NCI-H2171 treated with DMSO at 0.1 percent for 48 hours (cell line): ENCODE data around the gene RASIP1.

Experiments
- DNase-seq: peaks from one replicate; lab custom pipeline; 2025; lab: John Stamatoyannopoulos, UW

Gene RASIP1

GRCh38 chr19:48756212-48756611 lies 15.8 kb upstream of the RASIP1 start:
- no peak for DNase-seq

DNA sequence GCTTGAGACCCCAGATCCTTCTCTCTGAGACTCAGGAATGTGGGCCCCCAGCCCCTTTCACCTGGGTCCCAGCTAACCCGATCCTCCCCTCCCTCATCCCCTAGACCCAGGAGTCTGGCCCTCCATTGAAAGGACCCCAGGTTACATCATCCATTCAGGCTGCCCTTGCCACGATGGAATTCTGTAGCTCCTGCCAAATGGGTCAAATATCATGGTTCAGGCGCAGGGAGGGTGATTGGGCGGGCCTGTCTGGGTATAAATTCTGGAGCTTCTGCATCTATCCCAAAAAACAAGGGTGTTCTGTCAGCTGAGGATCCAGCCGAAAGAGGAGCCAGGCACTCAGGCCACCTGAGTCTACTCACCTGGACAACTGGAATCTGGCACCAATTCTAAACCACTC lies 15.4 kb upstream of the RASIP1 start:
- DNase-seq: no peak

DNA sequence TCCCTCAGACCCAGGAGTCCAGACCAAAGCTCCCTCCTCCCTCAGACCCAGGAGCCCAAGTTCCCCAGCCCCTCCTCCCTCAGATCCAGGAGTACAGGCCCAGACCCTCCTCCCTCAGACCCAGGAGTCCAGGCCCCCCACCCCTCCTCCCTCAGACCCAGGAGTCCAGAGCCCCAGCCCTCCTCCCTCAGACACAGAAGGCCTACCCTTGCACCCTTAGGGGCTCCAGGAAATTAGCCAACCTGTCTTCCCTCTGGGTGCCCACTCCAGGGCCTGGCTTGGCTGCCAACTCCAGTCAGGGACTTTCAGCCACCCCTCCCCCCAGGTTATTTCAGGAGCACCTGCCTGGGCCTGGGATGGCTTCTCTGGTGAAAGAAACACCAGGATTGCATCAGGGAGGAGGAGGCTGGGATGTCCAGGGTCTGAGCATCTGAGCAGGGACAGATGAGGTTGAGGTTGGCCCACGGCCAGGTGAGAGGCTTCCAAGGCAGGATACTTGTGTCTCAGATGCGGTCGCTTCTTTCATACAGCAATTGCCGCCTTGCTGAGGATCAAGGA lies 14.8 kb upstream of the RASIP1 start, which contains the start of gene FGF21:
FGF21 (plus strand) TSS at position 441 of the 558 bp plus-strand sequence. CDS start 713 bp downstream, outside the sequence.
- DNase-seq: no peak

- peak; percentile 96 for DNase-seq
Observed at GRCh38 chr19:48752496-48753365, 12.3 kb upstream of the RASIP1 start, which contains the start of gene FUT1. Gene FUT1 (minus strand): TSS chr19:48752641. CDS start chr19:48751281, 1,360 bp downstream.

GRCh38 chr19:48751845-48752495 lies 11.6 kb upstream of the RASIP1 start:
- peak; percentile 53 for DNase-seq

GRCh38 chr19:48750771-48751504 lies 10.5 kb upstream of the RASIP1 start:
- no peak for DNase-seq

DNA sequence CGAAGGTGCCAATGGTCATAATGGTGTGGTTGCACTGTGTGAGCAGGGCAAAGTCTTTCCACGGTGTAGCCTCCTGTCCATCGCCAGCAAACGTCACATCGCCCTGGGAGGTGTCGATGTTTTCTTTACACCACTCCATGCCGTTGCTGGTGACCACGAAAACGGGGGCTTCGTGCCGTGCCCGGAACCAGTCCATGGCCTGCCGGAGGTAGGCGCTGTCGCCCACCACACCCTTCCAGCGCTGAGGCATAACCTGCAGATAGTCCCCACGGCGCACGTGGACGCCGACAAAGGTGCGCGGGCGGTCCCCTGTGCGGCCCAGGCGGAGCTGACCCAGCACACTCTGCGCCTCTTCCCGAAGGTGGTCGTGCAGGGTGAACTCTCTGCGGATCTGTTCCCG lies 9.9 kb upstream of the RASIP1 start:
- DNase-seq: no peak

DNA sequence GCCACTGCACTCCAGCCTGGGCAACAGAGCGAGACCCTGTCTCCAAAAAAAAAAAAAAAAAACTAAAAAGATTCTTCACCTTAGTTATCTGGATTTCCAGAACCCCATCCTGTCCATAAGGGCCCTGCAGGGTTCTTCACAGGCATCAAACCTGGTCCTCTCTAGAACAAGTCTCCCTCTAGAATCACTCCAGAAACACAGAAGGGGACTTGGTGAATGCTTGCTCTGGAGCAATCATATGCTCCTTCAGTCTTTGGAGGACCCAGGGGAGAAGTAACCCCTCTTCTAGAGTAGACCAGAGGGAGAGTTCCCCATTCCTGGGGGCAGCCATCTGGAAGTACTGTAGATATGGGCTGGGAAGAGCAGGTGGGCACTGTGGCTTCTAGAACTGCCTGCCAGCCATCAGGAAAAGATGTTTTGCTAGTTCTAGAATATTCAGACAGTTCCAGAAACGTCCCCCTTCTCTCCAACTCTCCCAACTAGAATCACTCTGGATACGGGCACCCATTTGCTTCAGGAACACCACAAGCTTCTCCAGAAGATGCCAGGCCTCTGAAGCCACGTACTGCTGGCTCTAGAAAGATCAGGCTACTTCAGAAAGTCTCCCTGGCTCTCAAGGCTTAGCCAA lies 9.3 kb upstream of the RASIP1 start:
- DNase-seq: no peak

- no peak for DNase-seq
Observed at GRCh38 chr19:48746738-48747575, 6.5 kb upstream of the RASIP1 start, which contains the start of gene IZUMO1. Gene IZUMO1 (minus strand): TSS chr19:48746909. CDS start chr19:48745859, 1,050 bp downstream.

GRCh38 chr19:48746110-48746509 lies 5.7 kb upstream of the RASIP1 start:
- no peak for DNase-seq

- DNase-seq: peak; percentile 75
Observed at GRCh38 chr19:48745208-48745995, 5.0 kb upstream of the RASIP1 start.

DNA sequence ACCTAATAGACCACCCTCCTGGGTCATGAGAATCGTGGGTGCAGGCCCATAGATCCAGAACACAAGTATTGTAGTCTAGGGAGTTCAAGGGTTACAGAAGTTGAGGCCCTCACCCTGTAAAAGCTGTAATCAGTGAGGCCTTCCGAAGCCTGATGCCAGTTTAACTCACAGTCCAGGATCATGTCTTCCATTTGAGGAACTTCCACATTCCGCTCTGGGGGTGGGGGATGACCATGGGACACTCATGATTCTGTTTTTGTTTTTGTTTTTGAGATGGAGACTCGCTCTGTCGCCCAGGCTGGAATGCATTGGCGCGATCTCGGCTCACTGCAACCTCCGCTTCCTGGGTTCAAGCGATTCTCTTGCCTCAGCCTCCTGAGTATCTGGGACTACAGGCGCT lies 1.7 kb upstream of the RASIP1 start:
- DNase-seq: no peak

DNA sequence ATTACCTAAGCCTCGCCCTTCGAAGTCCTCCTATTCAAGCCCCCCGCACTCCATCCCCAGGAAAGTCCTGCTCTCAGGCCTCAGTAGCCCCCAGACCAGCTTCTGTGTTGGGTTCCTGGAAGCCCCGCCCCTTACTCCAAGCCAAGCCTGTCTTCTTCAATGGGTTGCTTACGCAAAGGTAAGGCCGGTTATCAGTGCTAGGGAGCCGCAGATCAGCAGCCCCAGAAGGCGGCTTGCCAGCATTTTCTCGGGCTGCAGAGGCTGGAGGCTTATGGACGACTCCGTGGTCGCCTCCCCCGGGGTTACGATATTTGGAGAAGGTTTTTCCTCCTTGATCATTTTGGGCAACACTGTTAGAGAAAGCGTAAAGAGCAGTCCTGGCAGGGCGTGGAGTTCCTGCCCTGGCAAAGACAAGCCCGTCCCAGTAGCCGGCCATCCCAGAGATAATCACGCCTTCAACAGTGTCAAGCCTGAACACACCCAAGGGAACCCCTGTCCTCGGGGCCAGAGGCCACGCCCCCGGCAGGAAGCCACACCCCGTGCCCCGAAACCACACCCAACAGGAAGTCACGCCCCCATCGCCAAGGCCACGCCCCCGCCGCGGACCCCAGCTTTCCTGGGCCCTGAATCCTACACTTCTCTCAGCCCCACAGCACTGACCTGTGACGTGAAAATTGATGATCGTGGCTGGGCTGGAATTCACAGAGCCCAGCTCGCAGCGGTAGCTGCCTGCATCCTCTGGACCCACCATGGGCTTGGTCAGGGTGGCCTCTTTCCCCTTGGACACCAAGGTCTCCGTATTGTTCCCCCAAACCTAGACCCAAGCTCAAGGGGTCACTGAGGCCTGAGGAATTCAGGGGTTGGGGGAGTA lies 954 bp upstream of the RASIP1 start:
- no peak for DNase-seq

- peak; percentile 64 for DNase-seq
Observed at GRCh38 chr19:48739404-48740163, 826 bp downstream of the RASIP1 start.

GRCh38 chr19:48738557-48739403 lies 1.6 kb downstream of the RASIP1 start:
- peak; percentile 87 for DNase-seq

- DNase-seq: peak; percentile 11
Observed at GRCh38 chr19:48737360-48737998, 2.9 kb downstream of the RASIP1 start.
